CD4-positive, alpha-beta T cell (primary cell): Measurements from ENCODE around the gene SYCP2L. TPM values are rescaled to one million over a fixed set of nuclear protein-coding genes. Genes with fewer than 3 reads are reported as not detected.

ENCODE experiments used
- ATAC-seq: fragments of 200-7000 bp; cut with Tn5 transposase; one replicate; pipeline ENCODE4 v1.10.0; 2022; ENCODE audit warnings: mild to moderate bottlenecking; ENCODE audit not compliant: poor library complexity
- CTCF ChIA-PET: fragments of 350-600 bp; sonication (Branson Sonifier 250); formaldehyde crosslinking; loops from one replicate; lab custom pipeline; 2021; ENCODE audit warnings: antibody characterized with exemption, inconsistent platforms; lab: Charles Lee
- POLR2A ChIA-PET: fragments of 350-600 bp; sonication (Branson Sonifier 250); formaldehyde crosslinking; loops from one replicate; lab custom pipeline; 2021; ENCODE audit warnings: antibody characterized with exemption, inconsistent platforms; lab: Charles Lee
- DNase-seq, 14 experiments: peaks; one replicate each; pipeline ENCODE4 v3.0.0-alpha.2; 2013 to 2020; ENCODE audit warnings: mixed read lengths in 2 of 14
- H3K27ac ChIP-seq, 2 donors: one replicate each; pipeline versions ENCODE4 v1.5.1 to v1.7.0; 2013; ENCODE audit warnings: low read length in 2 of 2, low read depth in 1 of 2, mild to moderate bottlenecking in 1 of 2
- H3K27me3 ChIP-seq, 2 experiments: 1 replicate in 1 of 2; 2 replicates in 1 of 2; pipeline versions ENCODE4 v1.6.1 to v1.7.0; 2013; ENCODE audit warnings: low read length in 2 of 2, control low read depth in 1 of 2, mild to moderate bottlenecking in 1 of 2, moderate library complexity in 1 of 2; ENCODE audit not compliant: insufficient read depth in 2 of 2, control insufficient read depth in 1 of 2
- H3K36me3 ChIP-seq: one replicate; pipeline ENCODE4 v1.6.1; 2013; ENCODE audit warnings: low read length, control low read depth; ENCODE audit not compliant: insufficient read depth
- H3K4me1 ChIP-seq: one replicate; pipeline ENCODE4 v1.6.1; 2013; ENCODE audit warnings: low read length, control low read depth; ENCODE audit not compliant: insufficient read depth
- H3K4me3 ChIP-seq: one replicate; pipeline ENCODE4 v1.5.1; 2013; ENCODE audit warnings: mild to moderate bottlenecking, low read length, moderate library complexity
- H3K9me3 ChIP-seq, 2 experiments: 1 replicate in 1 of 2; 2 replicates in 1 of 2; pipeline versions ENCODE4 v1.6.1 to v1.7.0; 2013; ENCODE audit warnings: low read length in 2 of 2, mild to moderate bottlenecking in 2 of 2, control low read depth in 1 of 2, moderate library complexity in 1 of 2; ENCODE audit not compliant: control insufficient read depth in 1 of 2, insufficient read depth in 1 of 2
- H3K27ac Mint-ChIP-seq: one replicate; pipeline ENCODE4 v1.8.0; 2020; ENCODE audit warnings: mixed read lengths
- H3K27me3 Mint-ChIP-seq: one replicate; pipeline ENCODE4 v1.8.0; 2021; ENCODE audit warnings: mixed read lengths
- H3K36me3 Mint-ChIP-seq: one replicate; pipeline ENCODE4 v1.8.0; 2021; ENCODE audit warnings: low read depth, mixed read lengths
- H3K4me1 Mint-ChIP-seq: one replicate; pipeline ENCODE4 v1.8.0; 2021; ENCODE audit warnings: low read depth, mixed read lengths
- H3K4me3 Mint-ChIP-seq: one replicate; pipeline ENCODE4 v1.8.0; 2020; ENCODE audit warnings: mild to moderate bottlenecking, mixed read lengths
- H3K9me3 Mint-ChIP-seq: one replicate; pipeline ENCODE4 v1.8.0; 2020; ENCODE audit warnings: mixed read lengths
- intact Hi-C, 2 experiments: fragments of 100-400 bp; cut with DNase I in 1 of 2; cut with micrococcal nuclease in 1 of 2; formaldehyde crosslinking; loops; one replicate each; pipeline versions ENCODE4 v1.15.1 to v1.9.0; 2023 to 2025; cut with DNase I, micrococcal nuclease
- total RNA-seq, 174 experiments: library from RNA in 2 of 174; stranded (reverse) in 2 of 174; gene quantifications; one replicate each; pipeline ENCODE4 v1.2.3 and lab custom pipeline; 2021 to 2026
- TF ChIP-seq, protein P1 (sequence below): fragments of 200-600 bp; IDR thresholded peaks from one replicate; pipeline ENCODE4 v1.8.0; 2022; ENCODE audit warnings: antibody characterized with exemption, mild to moderate bottlenecking

Gene SYCP2L
- total RNA-seq, 2 experiments from 2014 or later: 0.36 TPM; not detected in 1

DNA sequence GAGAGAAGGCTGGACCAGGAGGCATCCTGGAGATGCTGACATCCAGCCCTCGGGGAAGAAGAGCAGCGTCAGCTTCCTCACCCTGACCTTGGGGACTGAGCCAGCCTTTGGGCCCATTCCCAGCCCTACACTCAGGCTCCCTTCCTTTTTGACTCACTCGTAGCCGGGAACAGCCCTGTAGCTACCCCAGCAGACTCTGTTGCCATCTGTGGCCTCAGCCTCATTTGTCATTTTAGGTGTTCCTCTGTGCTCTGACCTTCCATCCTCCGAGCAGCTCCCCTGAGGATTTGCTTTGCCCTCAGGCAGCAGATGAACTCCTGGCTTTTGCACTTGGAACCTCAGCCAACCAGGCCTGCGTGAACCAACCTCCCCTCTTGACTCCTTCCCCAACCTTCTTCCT, 89.7 kb downstream of the SYCP2L start:
- Mint-ChIP-seq H3K4me3 (no peak overlapping the region), H3K27me3 (peaks cover 9% of the 10 kb centered on the region), H3K9me3 (no peaks in the 10 kb centered on the region), H3K36me3 (no peaks in the 10 kb centered on the region), H3K27ac (no peak overlapping the region), H3K4me1 (no peaks in the 10 kb centered on the region)
- Histone ChIP-seq H3K9me3 (no peaks in the 10 kb centered on the region), H3K27me3 (no peaks in the 10 kb centered on the region), H3K27ac (no peak overlapping the region), H3K4me1 (no peaks in the 10 kb centered on the region), H3K36me3 (no peaks in the 10 kb centered on the region), H3K4me3 (no peak overlapping the region)
- ATAC-seq: no peak
- ChIA-PET POLR2A (no interaction called here), CTCF (no interaction called here)
- intact Hi-C loops: no loop called here
- TF ChIP-seq, protein P1, sequence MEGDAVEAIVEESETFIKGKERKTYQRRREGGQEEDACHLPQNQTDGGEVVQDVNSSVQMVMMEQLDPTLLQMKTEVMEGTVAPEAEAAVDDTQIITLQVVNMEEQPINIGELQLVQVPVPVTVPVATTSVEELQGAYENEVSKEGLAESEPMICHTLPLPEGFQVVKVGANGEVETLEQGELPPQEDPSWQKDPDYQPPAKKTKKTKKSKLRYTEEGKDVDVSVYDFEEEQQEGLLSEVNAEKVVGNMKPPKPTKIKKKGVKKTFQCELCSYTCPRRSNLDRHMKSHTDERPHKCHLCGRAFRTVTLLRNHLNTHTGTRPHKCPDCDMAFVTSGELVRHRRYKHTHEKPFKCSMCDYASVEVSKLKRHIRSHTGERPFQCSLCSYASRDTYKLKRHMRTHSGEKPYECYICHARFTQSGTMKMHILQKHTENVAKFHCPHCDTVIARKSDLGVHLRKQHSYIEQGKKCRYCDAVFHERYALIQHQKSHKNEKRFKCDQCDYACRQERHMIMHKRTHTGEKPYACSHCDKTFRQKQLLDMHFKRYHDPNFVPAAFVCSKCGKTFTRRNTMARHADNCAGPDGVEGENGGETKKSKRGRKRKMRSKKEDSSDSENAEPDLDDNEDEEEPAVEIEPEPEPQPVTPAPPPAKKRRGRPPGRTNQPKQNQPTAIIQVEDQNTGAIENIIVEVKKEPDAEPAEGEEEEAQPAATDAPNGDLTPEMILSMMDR: no peak
- DNase-seq: no peak

DNA sequence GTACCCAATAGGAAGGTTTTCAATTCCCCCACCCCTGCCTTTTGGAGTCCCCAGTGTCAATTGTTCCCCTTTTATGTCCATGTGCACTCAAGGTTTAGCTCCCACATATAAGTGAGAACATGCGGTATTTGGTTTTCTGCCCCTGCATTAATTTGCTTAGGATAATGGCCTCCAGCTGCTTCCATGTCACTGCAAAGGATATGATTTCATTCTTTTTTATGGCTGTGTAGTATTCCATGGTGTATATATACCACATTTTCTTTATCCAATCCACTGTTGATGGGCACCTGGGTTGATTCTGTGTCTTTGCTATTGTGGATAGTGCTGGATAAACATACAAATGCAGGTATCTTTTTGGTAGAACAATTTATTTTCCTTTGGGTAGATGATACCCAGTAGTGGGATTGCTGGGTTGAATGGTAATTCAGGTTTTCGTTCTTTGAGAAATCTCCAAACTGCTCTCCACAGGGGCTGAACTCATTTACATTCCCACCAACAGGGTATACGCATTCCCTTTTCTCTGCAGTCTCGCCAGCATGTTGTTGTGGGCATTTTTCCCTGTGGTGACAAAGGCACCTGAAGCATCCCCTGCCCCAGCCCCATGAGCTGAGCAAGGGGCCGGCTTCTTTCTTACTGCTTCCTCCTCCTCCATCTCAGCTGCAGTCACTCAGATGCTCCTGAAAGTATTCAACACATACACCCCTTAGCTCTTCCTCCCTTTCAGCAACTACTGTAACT, 90.5 kb downstream of the SYCP2L start:
- TF ChIP-seq, protein P1: no peak
- no peak overlapping the region for H3K27ac ChIP-seq
- H3K36me3 Mint-ChIP-seq: no peaks in the 10 kb centered on the region
- H3K9me3 Mint-ChIP-seq: no peaks in the 10 kb centered on the region
- no peaks in the 10 kb centered on the region for H3K27me3 ChIP-seq
- H3K36me3 ChIP-seq: no peaks in the 10 kb centered on the region
- H3K27me3 Mint-ChIP-seq: peaks cover 9% of the 10 kb centered on the region
- no peaks in the 10 kb centered on the region for H3K9me3 ChIP-seq
- no peaks in the 10 kb centered on the region for H3K4me1 Mint-ChIP-seq
- no peak overlapping the region for H3K4me3 Mint-ChIP-seq
- ChIA-PET POLR2A (no interaction called here), CTCF (no interaction called here)
- H3K27ac Mint-ChIP-seq: no peak overlapping the region
- DNase-seq (no peak), ATAC-seq (no peak)
- intact Hi-C loops: no loop called here
- H3K4me1 ChIP-seq: no peaks in the 10 kb centered on the region
- no peak overlapping the region for H3K4me3 ChIP-seq

DNA sequence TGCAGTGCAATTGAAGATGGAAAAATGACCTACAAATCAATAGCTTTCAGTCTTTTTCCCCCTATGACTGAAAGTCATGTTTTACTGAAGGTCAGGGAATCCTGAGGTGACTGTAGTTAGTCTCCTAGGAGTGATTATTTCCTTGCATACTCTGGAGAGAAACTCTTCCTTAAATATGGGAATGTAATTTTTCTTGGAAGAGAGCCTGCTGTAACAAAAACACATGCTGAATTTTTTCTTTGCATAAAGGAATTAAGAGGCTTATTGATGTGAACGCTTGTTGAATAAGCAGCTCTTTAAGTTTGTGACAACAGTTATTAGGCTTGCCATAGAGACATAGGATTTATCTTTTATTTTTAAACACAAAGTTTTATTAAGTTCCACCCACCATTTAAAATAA, 92.8 kb downstream of the SYCP2L start:
- Histone ChIP-seq H3K27ac (no peak overlapping the region), H3K9me3 (no peaks in the 10 kb centered on the region), H3K4me3 (no peak overlapping the region), H3K27me3 (no peaks in the 10 kb centered on the region), H3K36me3 (no peaks in the 10 kb centered on the region), H3K4me1 (no peaks in the 10 kb centered on the region)
- ATAC-seq (no peak), DNase-seq (no peak)
- Mint-ChIP-seq H3K36me3 (no peaks in the 10 kb centered on the region), H3K27me3 (peaks cover 9% of the 10 kb centered on the region), H3K9me3 (no peaks in the 10 kb centered on the region), H3K4me3 (no peak overlapping the region), H3K27ac (no peak overlapping the region), H3K4me1 (no peaks in the 10 kb centered on the region)
- intact Hi-C loops: no loop called here
- TF ChIP-seq, protein P1: no peak
- ChIA-PET CTCF (no interaction called here), POLR2A (no interaction called here)
